ENCODE measurements around the gene CIBAR2. TPM values are rescaled to one million over a fixed set of nuclear protein-coding genes. Genes with fewer than 3 reads are reported as not detected.

Gene CIBAR2
- total RNA-seq, 1 experiment from 2014 or later: not detected

GRCh38 chr16:85140455-85141012 lies 28.3 kb upstream of the CIBAR2 start:
- peaks cover 22% of the 10 kb centered on the region for H3K27me3 Mint-ChIP-seq (ENCODE audit: low read depth)
- no peak overlapping the region for H2AK5ac ChIP-seq (ENCODE audit: insufficient read length, low read length)
- no peaks in the 10 kb centered on the region for H3K79me1 ChIP-seq (ENCODE audit: insufficient read depth, low read depth, low read length, poor library complexity, severe bottlenecking)
- H4K8ac ChIP-seq (replicated peaks; ENCODE audit: insufficient read length, low read depth, low read length): no peak overlapping the region
- H2BK120ac ChIP-seq (ENCODE audit: low read depth, low read length, poor library complexity, severe bottlenecking): no peak overlapping the region
- H3K4ac ChIP-seq (ENCODE audit: low read depth, low read length): no peak overlapping the region
- no CpG with 5 or more reads among the region's 12 CpGs for WGBS (ENCODE audit: extremely low coverage, insufficient read length, low lambda C conversion rate)
- no peak overlapping the region for H3K4me2 ChIP-seq (ENCODE audit: insufficient read depth, insufficient read length, low read length)
- no peak overlapping the region for H4K5ac ChIP-seq (ENCODE audit: insufficient read length, low read depth, low read length)
- no peak for TF ChIP-seq CTCF (conservative IDR thresholded peaks at IDR 0.05)
- H2AFZ ChIP-seq (ENCODE audit: low read length): no peak overlapping the region
- DNase-seq: no peak
- H2BK5ac ChIP-seq (ENCODE audit: insufficient read length, low read length): no peak overlapping the region
- H3K18ac ChIP-seq (ENCODE audit: insufficient read length, low read depth, low read length): no peak overlapping the region
- H3K23ac ChIP-seq (ENCODE audit: insufficient read length, low read depth, low read length): no peak overlapping the region
- H3K27ac ChIP-seq (ENCODE audit: insufficient read length, low read depth, low read length): no peak overlapping the region
- no peaks in the 10 kb centered on the region for H3K79me2 ChIP-seq (ENCODE audit: insufficient read depth, low read length)
- no peaks in the 10 kb centered on the region for H4K20me1 ChIP-seq (ENCODE audit: control insufficient read depth, insufficient read depth, insufficient read length)
- H3K4me1 ChIP-seq (ENCODE audit: insufficient read depth, low read length): no peaks in the 10 kb centered on the region
- no peak overlapping the region for H3K56ac ChIP-seq (ENCODE audit: insufficient read length, low read depth, low read length)
- H3T11ph ChIP-seq (ENCODE audit: low read length): no peak overlapping the region
- H3K23me2 ChIP-seq (ENCODE audit: insufficient read length, low read depth, low read length, poor library complexity, severe bottlenecking): no peaks in the 10 kb centered on the region
- no peaks in the 10 kb centered on the region for H3K9me3 ChIP-seq (ENCODE audit: control insufficient read depth, low read depth, low read length)
- no peak overlapping the region for H3K4me3 Mint-ChIP-seq
- H3K36me3 Mint-ChIP-seq (ENCODE audit: insufficient read depth in 1 of 3, low read depth in 3 of 3): no peaks in the 10 kb centered on the region
- peaks cover 0 to 3% of the 10 kb centered on the region in 2 experiments; a peak in 2 of 5 replicates for H3K9me3 Mint-ChIP-seq
- H2BK20ac ChIP-seq (ENCODE audit: low read depth, low read length, poor library complexity, severe bottlenecking): no peak overlapping the region
- peaks cover 8 to 21% of the 10 kb centered on the region in 2 experiments for H3K4me1 Mint-ChIP-seq
- H3K9ac ChIP-seq (ENCODE audit: extremely low read depth, insufficient read length, low read length): no peak overlapping the region
- H2BK12ac ChIP-seq (ENCODE audit: insufficient read length, low read depth, low read length): no peak overlapping the region
- H4K91ac ChIP-seq (ENCODE audit: insufficient read length, low read depth, low read length): no peak overlapping the region
- H3K27ac Mint-ChIP-seq: no peak overlapping the region; a peak in 1 of 7 replicates
- no peak overlapping the region for H3K14ac ChIP-seq (ENCODE audit: insufficient read depth, low read length)
- no peak overlapping the region for H2BK15ac ChIP-seq (ENCODE audit: low read depth, low read length)
- H3K27me3 ChIP-seq (ENCODE audit: insufficient read depth, low read length): no peaks in the 10 kb centered on the region

Data from H9 (cell line).